H9 (cell line): ENCODE data around the gene PRDM2. TPM values are rescaled to one million over a fixed set of nuclear protein-coding genes. Genes with fewer than 3 reads are reported as not detected.

Experiments used
- DNase-seq: peaks from one replicate; pipeline ENCODE4 v3.0.0-alpha.2; 2017
- H2AFZ ChIP-seq: one replicate; pipeline ENCODE4 v1.6.1; 2013; ENCODE audit warnings: mild to moderate bottlenecking, low read length, control low read depth, moderate library complexity
- H2AK5ac ChIP-seq: 2 replicates; pipeline ENCODE4 v1.6.1; 2013; ENCODE audit warnings: low read length, control low read depth, mixed read lengths; ENCODE audit not compliant: insufficient read length
- H2BK120ac ChIP-seq: one replicate; pipeline ENCODE4 v1.6.1; 2013; ENCODE audit warnings: low read depth, mild to moderate bottlenecking, low read length, control low read depth, inconsistent platforms; ENCODE audit not compliant: poor library complexity, severe bottlenecking
- H2BK12ac ChIP-seq: 2 replicates; pipeline ENCODE4 v1.6.1; 2013; ENCODE audit warnings: low read length, control low read depth, mixed read lengths, low read depth; ENCODE audit not compliant: insufficient read length
- H2BK15ac ChIP-seq: 2 replicates; pipeline ENCODE4 v1.6.1; 2013; ENCODE audit warnings: low read depth, low read length, control low read depth
- H2BK20ac ChIP-seq: one replicate; pipeline ENCODE4 v1.6.1; 2013; ENCODE audit warnings: low read depth, mild to moderate bottlenecking, low read length, control low read depth, inconsistent platforms; ENCODE audit not compliant: poor library complexity, severe bottlenecking
- H2BK5ac ChIP-seq: 2 replicates; pipeline ENCODE4 v1.6.1; 2013; ENCODE audit warnings: low read length, control low read depth, mixed read lengths; ENCODE audit not compliant: insufficient read length
- H3K14ac ChIP-seq: 2 replicates; pipeline ENCODE4 v1.6.1; 2013; ENCODE audit warnings: low read length, control low read depth; ENCODE audit not compliant: insufficient read depth
- H3K18ac ChIP-seq: 2 replicates; pipeline ENCODE4 v1.6.1; 2013; ENCODE audit warnings: low read depth, mild to moderate bottlenecking, mixed read lengths, low read length, control low read depth; ENCODE audit not compliant: insufficient read length
- H3K23ac ChIP-seq: 2 replicates; pipeline ENCODE4 v1.6.1; 2013; ENCODE audit warnings: low read length, control low read depth, mixed read lengths, low read depth; ENCODE audit not compliant: insufficient read length
- H3K23me2 ChIP-seq: 2 replicates; pipeline ENCODE4 v1.6.1; 2013; ENCODE audit warnings: low read depth, mild to moderate bottlenecking, mixed read lengths, low read length, control low read depth; ENCODE audit not compliant: insufficient read length, poor library complexity, severe bottlenecking
- H3K27ac ChIP-seq: 2 replicates; pipeline ENCODE4 v1.5.1; 2013; ENCODE audit warnings: low read length, control low read depth, mixed read lengths, low read depth; ENCODE audit not compliant: insufficient read length
- H3K27me3 ChIP-seq: 2 replicates; pipeline ENCODE4 v1.6.1; 2013; ENCODE audit warnings: low read length, control low read depth, inconsistent platforms; ENCODE audit not compliant: insufficient read depth
- H3K4ac ChIP-seq: 2 replicates; pipeline ENCODE4 v1.6.1; 2013; ENCODE audit warnings: low read depth, mild to moderate bottlenecking, control low read depth, inconsistent platforms, low read length, moderate library complexity
- H3K4me1 ChIP-seq: 2 replicates; pipeline ENCODE4 v1.6.1; 2013; ENCODE audit warnings: low read length, control low read depth, inconsistent platforms; ENCODE audit not compliant: insufficient read depth
- H3K4me2 ChIP-seq: 2 replicates; pipeline ENCODE4 v1.6.1; 2013; ENCODE audit warnings: low read length, control low read depth, mixed read lengths; ENCODE audit not compliant: insufficient read length, insufficient read depth
- H3K56ac ChIP-seq: 2 replicates; pipeline ENCODE4 v1.6.1; 2013; ENCODE audit warnings: low read depth, mild to moderate bottlenecking, mixed read lengths, low read length, control low read depth; ENCODE audit not compliant: insufficient read length
- H3K79me1 ChIP-seq: 2 replicates; pipeline ENCODE4 v1.6.1; 2013; ENCODE audit warnings: low read depth, mild to moderate bottlenecking, moderate library complexity, low read length, control low read depth, inconsistent platforms; ENCODE audit not compliant: insufficient read depth, poor library complexity, severe bottlenecking
- H3K79me2 ChIP-seq: 2 replicates; pipeline ENCODE4 v1.6.1; 2013; ENCODE audit warnings: low read length, control low read depth, inconsistent platforms; ENCODE audit not compliant: insufficient read depth
- H3K9ac ChIP-seq: 2 replicates; pipeline ENCODE4 v1.6.1; 2013; ENCODE audit warnings: low read length, control low read depth, mixed read lengths; ENCODE audit not compliant: insufficient read length; ENCODE audit errors: extremely low read depth
- H3K9me3 ChIP-seq: one replicate; pipeline ENCODE4 v1.6.1; 2013; ENCODE audit warnings: low read depth, low read length, inconsistent platforms; ENCODE audit not compliant: control insufficient read depth
- H3T11ph ChIP-seq: one replicate; pipeline ENCODE4 v1.6.1; 2013; ENCODE audit warnings: mild to moderate bottlenecking, low read length, control low read depth, inconsistent platforms
- H4K20me1 ChIP-seq: one replicate; pipeline ENCODE4 v1.6.1; 2013; ENCODE audit not compliant: control insufficient read depth, insufficient read length, insufficient read depth
- H4K5ac ChIP-seq: 2 replicates; pipeline ENCODE4 v1.6.1; 2013; ENCODE audit warnings: low read depth, mild to moderate bottlenecking, mixed read lengths, low read length, control low read depth; ENCODE audit not compliant: insufficient read length
- H4K8ac ChIP-seq: replicated peaks from 2 replicates; pipeline ENCODE4 v1.6.1; 2013; ENCODE audit warnings: low read length, control low read depth, mixed read lengths, low read depth; ENCODE audit not compliant: insufficient read length
- H4K91ac ChIP-seq: 2 replicates; pipeline ENCODE4 v1.6.1; 2013; ENCODE audit warnings: low read depth, mild to moderate bottlenecking, moderate library complexity, mixed read lengths, low read length, control low read depth; ENCODE audit not compliant: insufficient read length
- H3K27ac Mint-ChIP-seq, 3 experiments: 2 replicates in 2 of 3; 3 replicates in 1 of 3; pipeline ENCODE4 v1.8.0; 2020 to 2021; ENCODE audit warnings: mixed read lengths in 3 of 3, mild to moderate bottlenecking in 1 of 3, moderate library complexity in 1 of 3
- H3K27me3 Mint-ChIP-seq: 2 replicates; pipeline ENCODE4 v1.8.0; 2021; ENCODE audit warnings: low read depth, mild to moderate bottlenecking, moderate library complexity, mixed read lengths
- H3K36me3 Mint-ChIP-seq, 3 experiments: 2 replicates in 2 of 3; 3 replicates in 1 of 3; pipeline ENCODE4 v1.8.0; 2020 to 2021; ENCODE audit warnings: low read depth in 3 of 3, mixed read lengths in 3 of 3; ENCODE audit not compliant: insufficient read depth in 1 of 3
- H3K4me1 Mint-ChIP-seq, 2 experiments: 2 replicates each; pipeline ENCODE4 v1.8.0; 2020; ENCODE audit warnings: mixed read lengths in 2 of 2
- H3K4me3 Mint-ChIP-seq, 2 experiments: 2 replicates in 1 of 2; 3 replicates in 1 of 2; pipeline ENCODE4 v1.8.0; 2020 to 2021; ENCODE audit warnings: mild to moderate bottlenecking in 2 of 2, mixed read lengths in 2 of 2, moderate library complexity in 1 of 2
- H3K9me3 Mint-ChIP-seq, 2 experiments: 2 replicates in 1 of 2; 3 replicates in 1 of 2; pipeline ENCODE4 v1.8.0; 2020; ENCODE audit warnings: mild to moderate bottlenecking in 2 of 2, mixed read lengths in 2 of 2, moderate library complexity in 1 of 2
- CTCF ChIP-seq: fragments of 200-600 bp; sonication (generic); conservative IDR thresholded peaks from 3 replicates; pipeline ENCODE4 v1.8.0; 2021; ENCODE audit warnings: antibody characterized with exemption, mild to moderate bottlenecking
- WGBS: extraction: QIAGEN DNeasy Blood & Tissue Kit; methylation state at CpG from one replicate; pipeline ENCODE4 v1.1.7; 2013; ENCODE audit warnings: missing lambda C conversion rate, low lambda C conversion rate, mixed read lengths; ENCODE audit not compliant: insufficient read length; ENCODE audit errors: extremely low coverage; 5-methylcytosine and 5-hydroxymethylcytosine counted together
- total RNA-seq: library from RNA; stranded (reverse); gene quantifications from 2 replicates; pipeline ENCODE4 v1.2.1, GENCODE V29; 2021

The PRDM2 gene
- total RNA-seq, 1 experiment from 2014 or later: 24.5 TPM

- Histone ChIP-seq H2BK5ac (no peak overlapping the region), H4K91ac (no peak overlapping the region), H3K23ac (no peak overlapping the region), H3K56ac (no peak overlapping the region), H3K79me2 (peaks cover 4% of the 10 kb centered on the region), H3K4ac (no peak overlapping the region), H3K9me3 (no peaks in the 10 kb centered on the region), H2BK12ac (no peak overlapping the region), H2BK20ac (no peak overlapping the region), H3K4me2 (no peak overlapping the region), H3T11ph (no peak overlapping the region), H3K9ac (no peak overlapping the region), H3K14ac (no peak overlapping the region), H4K8ac (no peak overlapping the region), H3K79me1 (peaks cover 3% of the 10 kb centered on the region), H2BK15ac (no peak overlapping the region), H2BK120ac (no peak overlapping the region), H4K20me1 (no peaks in the 10 kb centered on the region), H3K18ac (no peak overlapping the region), H4K5ac (no peak overlapping the region), H2AK5ac (no peak overlapping the region), H3K27me3 (no peaks in the 10 kb centered on the region), H3K4me1 (peaks cover 11% of the 10 kb centered on the region), H2AFZ (no peak overlapping the region), H3K27ac (no peak overlapping the region), H3K23me2 (no peaks in the 10 kb centered on the region)
- TF ChIP-seq CTCF: no peak
- Mint-ChIP-seq H3K9me3 (no peaks in the 10 kb centered on the region), H3K27ac (peak overlapping the region in 1 of 3 experiments; percentile 59; a peak in 2 of 7 replicates), H3K27me3 (no peaks in the 10 kb centered on the region; the same call in 1 of the 2 replicates), H3K36me3 (no peaks in the 10 kb centered on the region), H3K4me3 (no peak overlapping the region), H3K4me1 (peaks cover 61 to 65% of the 10 kb centered on the region in 2 experiments)
- WGBS: no CpG with 5 or more reads among the region's 2 CpGs
- no peak for DNase-seq
Measured at GRCh38 chr1:13760340-13760739, 60.4 kb downstream of the PRDM2 start.
